OCI-M2 (cell line): Measurements from ENCODE around the gene PCMT1.
"Not testable (repeated sequence)": the region's sequence is repeated elsewhere in the genome, so short reads cannot be mapped to it uniquely, and the experiment has no call there.

Experiments
- DNase-seq: peaks from one replicate; lab custom pipeline; 2025; ENCODE audit not compliant: unreplicated experiment; lab: John Stamatoyannopoulos, UW

Gene PCMT1

DNA sequence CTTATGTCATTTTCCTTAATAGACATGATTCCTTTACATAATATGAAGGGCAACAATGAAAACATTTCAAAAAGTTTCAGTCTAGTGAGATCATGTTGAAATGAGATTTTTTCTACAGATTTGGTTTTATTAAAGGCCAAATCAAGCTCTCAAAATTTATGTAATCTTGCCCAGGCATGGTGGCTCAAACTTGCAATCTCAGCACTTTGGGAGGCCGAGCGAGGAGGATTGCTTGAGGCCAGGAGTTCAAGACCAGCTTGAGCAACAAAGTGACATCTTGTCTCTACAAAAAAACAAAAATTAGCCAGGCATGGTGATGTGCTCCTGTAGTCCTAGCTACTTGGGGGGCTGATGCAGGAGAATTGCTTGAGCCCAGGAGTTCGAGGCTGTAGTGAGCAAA, 63.8 kb downstream of the PCMT1 start:
- no peak for DNase-seq

DNA sequence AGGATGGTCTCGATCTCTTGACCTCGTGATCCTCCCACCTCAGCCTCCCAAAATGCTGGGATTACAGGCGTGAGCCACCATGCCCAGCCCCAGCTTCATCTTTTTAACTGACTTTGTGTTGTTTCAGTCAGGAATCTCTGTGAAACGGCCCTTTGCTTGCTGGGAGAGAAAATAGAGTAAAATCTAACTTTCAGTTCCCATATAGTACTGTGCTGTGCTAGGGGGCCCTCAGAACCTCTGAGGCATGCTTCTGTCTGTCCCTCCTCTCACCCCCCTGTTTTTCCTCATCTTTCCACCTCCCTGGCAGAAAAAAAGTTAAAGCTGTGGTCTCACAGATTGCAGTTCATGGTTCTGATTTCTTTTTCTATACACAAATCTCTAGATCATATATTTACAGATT, 66.2 kb downstream of the PCMT1 start:
- no peak for DNase-seq

DNA sequence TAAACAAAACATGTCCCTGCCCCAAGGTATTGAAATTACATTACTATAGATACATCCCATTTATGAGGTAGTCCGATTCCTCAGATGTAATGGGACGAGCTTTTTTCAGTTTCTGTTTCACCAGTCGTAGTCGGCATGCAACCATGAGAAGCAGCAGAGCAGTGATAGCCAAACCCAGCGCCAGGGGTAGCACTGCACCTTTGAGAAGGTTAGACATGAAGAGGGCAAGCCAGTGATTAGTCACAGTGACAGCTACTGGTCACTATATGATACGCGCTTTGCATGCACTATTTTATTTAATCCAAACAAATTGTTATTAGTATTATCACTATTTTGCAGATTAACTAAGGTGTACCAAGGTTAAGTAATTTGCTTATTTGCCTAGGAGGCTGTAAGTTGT, 71.0 kb downstream of the PCMT1 start:
- DNase-seq = no peak

DNA sequence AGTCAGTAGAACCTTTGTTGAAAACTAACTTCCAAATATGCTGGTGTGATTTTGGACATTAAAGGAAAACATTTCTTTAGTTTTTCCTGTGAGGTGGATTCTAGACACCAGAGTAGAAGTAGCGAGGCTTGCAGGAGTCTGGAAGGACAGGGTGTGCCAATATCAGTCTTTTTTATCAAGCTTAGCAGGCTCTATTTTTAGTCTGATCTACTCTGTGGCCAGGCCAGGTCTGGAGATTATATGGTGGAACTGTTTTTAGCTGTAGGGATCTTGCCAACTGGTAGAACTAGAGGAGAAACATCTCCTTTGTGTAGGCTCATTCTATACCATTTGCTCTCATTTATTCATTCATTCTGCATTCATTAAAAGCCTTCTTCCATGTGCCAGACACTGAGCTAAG, 72.0 kb downstream of the PCMT1 start:
- no peak for DNase-seq

DNA sequence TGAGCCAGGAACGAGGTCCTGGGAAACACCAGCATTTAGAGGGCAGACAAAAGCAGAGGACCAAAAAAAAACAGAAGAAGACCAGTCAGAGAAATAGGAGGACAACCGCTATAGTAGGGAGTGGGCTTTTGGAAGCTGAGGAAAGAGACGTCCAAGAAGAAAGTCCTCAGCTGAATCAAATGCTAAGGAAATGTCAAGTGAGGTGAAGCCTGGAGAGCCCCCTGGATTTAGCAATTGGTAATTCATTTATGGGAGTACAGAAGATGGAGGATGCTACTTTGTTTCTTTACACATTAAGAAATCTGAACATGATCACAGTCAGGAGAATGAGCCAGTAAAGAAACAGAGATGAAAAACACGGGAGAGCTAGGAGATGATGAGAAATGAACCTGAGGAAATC, 73.5 kb downstream of the PCMT1 start:
- no peak for DNase-seq

DNA sequence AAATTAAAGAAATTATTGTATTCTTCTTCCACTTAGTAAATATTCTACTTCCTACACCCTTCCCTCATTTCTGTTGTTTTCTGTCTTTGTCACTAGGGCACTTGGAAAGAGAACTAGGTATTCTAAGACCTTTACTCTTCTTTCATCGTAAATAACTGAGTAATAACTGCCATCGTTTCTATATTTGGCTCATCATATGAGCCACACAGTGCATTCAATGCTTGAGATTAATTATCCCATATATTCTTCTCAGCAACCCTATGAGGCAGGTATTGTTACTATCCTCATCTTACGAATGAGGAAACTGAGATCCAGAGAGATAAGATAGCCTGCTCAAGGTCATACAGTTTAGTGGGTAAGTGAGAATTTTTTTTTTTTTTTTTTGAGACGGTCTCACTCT, 75.8 kb downstream of the PCMT1 start:
- DNase-seq = no peak

DNA sequence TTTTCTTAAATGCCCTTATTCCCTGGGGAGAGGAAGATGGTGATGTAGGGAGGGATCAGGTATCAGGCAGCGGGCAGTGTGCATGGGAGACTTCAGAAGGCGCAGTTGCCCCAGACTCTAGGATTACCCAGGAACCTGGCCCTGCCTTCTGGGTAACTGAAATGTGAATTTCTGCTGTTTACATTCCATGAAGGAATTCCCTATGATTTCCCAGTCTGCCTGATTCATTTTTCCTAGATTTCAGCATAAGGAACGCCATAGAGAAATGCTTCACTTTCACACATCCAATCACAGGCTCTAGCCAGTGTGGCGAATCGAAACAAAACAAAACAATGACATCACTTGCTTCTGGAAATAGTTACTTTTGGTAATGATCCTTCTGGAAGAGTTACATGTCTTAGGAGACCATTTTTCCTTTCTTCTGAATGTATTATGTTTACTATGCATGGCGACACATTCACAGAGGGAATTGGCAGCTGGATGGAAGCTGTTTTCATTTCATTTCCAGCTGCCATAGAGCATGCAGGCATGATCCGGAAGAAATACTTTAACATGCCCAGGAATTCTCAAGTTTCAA, 81.3 kb downstream of the PCMT1 start:
- DNase-seq = no peak

DNA sequence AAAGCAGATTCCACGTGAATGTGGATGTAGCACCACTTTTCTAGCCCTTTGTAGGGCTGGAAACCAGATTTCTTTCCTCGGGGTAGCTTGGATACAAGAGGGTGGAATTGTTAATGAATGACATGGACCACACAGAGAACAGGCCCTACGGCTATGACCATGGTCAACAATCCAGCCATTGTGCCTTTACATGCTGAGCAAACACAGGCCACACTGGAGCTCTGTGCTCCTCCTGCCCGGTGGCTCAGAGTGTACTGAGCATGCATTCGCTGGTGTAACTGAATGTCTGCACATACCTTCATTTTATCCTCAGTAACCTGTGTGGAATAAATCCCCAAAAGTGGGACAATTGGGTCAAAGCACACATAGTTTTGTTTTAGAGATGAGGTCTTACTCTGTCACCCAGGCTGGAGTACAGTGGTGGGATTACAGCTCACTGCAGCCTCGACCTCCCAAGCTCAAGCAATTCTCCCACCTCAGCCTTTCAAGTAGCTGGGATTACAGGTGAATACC, 81.8 kb downstream of the PCMT1 start:
- DNase-seq = no peak

DNA sequence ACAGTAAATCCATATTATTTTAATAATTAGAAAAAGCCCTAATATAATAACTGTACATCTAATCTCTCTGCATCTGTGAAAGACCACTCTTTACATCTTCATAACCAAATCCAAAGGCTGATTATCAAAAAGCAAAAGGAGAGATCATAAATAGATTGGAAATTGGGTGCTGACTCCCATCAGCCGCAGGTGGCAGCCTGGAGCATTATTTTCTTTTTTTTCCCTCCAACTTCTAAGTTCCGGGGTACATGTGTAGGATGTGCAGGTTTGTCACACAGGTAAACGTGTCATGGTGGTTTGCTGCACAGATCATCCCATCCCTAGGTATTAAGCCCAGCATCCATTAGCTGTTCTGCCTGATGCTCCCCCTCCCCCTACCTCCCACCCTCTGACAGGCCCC, 84.1 kb downstream of the PCMT1 start:
- DNase-seq = no peak

DNA sequence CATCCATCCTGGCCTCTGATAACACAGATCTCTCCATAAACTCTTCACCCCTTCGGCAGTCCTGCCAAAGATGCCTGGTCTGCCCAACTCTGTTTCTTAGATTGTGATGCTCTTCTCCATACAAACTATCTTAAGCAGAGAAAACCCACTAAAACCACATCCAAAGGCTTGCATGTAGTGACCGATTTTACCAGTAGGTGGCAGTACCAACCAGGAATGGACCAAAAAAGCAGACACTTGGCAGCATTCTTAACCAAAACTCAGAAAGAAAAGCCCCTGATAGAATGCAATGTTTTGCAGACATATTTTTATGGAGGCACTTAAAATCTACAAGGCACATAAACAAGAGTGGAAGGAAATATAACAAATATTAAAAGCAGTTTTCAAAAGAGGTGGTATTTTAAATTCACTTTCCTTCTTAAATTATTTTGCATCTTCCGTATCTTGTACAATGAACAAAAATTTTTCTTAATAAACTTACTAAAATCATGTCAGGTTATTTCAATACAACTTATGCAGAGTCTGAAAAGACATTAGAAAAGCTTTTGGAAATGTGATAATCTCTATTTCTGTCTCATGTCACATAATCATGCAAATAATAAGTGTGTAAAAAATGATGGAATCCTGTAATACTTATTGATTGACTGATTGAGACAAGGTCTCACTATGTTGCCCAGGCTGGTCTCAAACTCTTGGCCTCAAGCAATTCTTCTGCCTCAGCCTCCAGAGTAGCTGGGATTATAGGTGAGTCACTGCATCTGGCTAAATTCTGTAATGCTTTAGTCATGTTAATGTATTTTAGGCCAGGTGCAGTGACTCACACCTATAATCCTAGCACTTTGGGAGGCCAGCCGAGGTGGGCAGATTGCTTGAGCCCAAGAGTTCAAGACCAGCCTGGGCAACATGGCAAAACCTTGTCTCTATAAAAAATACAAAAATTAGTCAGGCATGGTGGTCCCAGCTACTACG, 85.3 kb downstream of the PCMT1 start:
- no peak for DNase-seq

DNA sequence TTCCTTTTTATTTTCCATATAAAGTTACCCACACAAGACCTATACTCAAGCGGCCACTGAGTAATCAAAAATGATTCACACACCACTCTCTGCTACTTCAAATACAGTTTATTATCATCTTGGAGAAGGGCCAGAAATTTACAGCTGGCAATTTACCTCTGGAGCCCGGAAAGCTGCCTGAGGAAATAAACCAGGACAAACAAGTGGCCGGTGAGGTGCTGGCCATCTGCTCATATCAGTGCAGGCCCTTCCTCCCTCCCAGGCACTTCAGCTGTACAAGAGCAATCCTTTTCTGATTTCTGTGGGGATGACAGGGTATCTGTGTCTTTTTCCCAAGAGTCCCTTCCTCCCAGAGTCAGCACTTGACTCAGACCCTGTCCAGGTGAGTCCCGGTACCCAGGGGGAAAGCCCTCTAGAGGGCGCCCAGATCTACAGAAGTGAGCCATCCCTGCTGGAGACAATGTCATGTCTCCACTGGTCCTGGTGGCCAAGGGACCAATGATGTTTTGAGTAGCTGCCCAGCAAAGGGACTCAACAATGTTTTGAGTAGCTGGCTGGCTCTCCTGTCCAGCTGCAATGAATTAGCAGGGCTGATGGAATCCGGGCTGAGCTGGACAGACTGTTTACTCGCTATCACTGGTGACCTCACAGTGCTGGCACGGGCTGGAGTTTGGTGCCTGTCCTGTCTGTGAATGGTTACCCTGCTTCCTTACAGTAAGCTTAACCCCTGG, 91.0 kb downstream of the PCMT1 start:
- DNase-seq = no peak

DNA sequence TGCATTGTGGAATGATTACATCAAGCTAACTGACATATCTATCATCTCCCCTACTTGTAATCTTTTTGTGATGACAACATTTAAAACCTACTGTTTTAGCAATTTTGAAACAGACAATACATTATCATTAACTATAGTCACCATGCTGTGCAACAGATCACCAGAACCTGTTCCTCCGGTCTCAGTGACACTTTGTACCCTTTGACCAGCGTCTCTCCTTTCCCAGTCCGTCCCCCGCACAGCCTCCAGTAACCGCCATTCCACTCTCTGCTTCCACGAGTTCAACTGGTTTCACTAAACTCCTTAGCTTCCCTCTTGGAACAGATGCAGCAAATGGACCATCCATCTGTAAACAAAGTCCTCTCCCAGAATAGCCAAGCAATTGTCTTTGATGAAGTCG, 92.8 kb downstream of the PCMT1 start:
- DNase-seq = no peak

DNA sequence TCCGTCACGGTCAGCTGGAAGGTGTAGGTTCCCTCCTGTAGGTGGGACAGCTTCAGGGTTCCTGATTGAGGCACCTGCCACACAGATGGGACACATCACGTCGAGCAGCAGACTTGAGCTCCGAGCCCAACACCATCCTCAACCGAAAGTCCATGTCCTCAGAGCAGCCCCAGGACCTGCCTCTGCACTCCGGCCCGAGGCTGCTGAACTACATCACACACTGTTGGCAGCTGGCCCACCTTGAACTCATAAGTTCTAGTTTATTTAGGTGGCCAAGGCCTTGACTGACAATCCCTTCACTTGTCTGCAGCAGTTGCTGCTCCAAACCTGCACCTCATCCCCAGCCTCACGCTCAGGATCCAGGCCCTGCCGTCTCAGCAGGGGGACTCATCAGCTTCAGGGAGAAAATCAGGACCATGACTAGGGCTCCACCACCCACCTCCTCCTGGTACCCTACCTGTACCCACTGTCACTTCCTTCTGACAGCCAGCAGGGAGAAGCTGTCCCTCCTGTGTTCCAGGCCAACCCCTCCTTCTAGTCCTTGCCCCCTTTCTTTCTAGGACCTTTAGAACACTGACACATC, 93.6 kb downstream of the PCMT1 start:
- no peak for DNase-seq

DNA sequence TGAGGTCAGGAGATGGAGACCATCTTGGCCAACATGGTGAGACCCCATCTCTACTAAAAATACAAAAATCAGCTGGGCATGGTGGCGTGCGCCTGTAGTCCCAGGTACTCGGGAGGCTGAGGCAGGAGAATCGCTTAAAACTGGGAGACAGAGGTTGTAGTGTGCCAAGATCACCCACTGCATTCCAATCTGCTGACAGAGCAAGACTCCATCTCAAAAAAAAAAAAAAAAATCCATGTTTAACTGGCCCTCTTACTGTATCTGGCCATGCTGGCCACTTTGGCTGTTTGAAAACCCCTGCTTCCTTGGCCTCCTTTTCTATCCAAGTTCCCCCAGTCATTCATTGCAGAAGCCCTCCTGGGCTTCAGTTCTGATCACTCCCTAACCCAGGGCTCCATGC, 94.5 kb downstream of the PCMT1 start:
- DNase-seq = not testable (repeated sequence)

DNA sequence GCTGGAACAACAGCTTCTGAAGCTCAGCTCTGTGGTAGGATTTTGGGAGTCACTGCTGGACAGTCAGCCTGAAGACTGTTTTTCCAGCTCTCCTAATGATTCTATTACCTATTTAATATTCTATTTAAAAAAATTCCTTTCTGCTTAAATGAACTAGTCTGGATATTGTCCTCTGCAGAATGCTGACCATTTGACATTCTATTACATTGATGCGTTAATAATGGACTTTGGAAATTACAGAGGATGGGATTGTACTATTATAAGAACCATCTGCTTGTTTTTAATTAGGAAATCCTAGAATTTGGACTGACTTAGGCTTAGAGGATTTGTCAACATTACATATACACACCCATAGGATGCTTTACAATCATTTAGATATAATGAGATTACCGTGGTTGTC, 94.9 kb downstream of the PCMT1 start:
- DNase-seq = no peak

DNA sequence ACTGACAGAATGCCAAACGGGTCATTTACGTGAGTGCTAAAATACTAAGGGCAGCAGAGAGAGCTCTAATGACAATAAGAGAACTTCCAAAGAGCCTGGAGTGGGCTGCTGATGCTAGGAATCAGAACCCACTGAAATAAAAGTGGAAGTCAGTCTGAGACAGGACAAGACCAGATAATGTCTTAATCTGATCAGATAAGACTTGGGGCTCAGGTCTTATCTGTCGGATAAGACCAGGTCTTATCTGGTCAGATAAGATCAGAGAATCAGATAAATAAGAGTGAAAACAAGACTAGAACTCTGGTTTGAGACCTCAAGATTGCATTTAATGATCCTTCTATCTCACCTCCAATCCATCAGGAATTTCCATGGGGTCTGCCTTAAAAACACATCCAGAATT, 96.0 kb downstream of the PCMT1 start:
- DNase-seq = no peak

DNA sequence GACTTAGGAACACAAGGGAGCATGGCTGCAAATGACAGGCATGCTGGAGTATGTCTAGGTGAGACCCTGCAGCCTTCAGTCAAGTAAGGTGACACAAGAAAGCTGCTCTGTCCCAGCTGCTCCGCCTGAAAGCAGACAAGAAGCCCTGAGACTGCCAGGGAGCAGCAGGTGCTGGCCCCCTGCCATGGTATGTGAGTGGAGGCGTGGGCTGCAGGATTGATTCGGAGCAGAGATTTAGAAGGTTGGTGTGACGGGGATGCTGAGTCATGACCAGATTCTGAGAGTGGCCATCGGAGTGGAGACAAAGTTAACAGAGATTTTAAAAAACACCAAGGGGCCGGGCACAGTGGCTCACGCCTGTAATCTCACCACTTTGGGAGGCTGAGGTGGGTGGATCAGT, 96.8 kb downstream of the PCMT1 start:
- DNase-seq = no peak

DNA sequence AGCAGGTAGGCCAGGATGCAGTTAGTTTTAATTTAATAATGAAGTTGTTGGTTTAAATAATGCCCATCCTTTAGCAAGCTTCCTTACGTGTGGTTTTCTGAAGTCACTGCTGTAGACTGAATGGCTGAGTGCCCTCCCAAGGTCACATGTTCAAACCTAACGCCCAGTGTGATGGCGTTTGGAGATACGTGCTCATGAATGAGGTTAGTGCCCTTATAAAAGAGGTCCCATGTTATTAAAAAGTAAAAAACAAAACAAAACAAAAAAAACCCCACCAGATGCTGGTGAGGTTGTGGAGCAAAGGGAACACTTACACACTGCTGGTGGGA, 98.4 kb downstream of the PCMT1 start:
- DNase-seq = no peak

DNA sequence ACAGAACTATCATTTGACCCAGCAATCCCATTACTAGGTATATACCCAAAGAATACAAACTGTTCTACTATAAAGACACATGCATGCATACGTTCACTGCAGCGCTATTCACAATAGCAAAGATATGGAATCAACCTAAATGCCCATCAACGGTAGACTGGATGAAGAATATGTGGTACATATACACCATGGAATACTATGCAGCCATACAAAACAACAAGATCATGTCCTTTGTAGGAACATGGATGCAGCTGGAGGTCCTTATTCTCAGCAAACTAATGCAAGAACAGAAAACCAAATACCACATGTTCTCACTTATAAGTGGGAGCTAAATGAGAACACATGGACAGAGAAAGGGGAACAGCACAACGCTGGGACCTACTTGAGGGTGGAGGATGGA, 98.8 kb downstream of the PCMT1 start:
- DNase-seq = not testable (repeated sequence)

DNA sequence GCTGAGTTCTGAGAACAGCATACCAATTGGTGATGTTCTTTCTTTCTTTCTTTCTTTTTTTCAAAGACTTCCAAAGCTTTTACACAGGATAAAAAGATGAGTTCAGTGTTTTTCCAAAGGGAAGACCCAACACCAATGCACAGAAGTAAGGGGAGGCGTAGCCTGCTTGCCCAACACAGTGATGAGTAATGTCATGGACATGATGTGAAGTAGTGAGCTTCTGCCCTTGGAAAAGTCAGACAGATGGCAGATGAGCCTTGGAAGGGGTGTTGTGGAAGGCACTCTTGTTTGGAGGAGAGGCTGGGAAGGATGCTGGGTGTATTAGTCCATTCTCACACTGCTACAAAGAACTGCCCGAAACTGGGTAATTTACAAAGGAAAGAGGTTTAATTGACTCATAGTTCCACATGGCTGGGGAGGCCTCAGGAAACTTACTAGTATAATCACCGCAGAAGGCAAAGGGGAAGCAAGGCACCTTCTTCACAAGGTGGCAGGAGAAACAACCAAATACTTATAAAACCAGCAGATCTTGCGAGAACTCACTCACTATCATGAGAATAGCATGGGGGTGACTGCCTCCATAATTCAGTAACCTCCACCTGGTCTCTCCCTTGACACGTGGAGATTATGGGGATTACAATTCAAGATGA, 102.0 kb downstream of the PCMT1 start:
- no peak for DNase-seq

DNA sequence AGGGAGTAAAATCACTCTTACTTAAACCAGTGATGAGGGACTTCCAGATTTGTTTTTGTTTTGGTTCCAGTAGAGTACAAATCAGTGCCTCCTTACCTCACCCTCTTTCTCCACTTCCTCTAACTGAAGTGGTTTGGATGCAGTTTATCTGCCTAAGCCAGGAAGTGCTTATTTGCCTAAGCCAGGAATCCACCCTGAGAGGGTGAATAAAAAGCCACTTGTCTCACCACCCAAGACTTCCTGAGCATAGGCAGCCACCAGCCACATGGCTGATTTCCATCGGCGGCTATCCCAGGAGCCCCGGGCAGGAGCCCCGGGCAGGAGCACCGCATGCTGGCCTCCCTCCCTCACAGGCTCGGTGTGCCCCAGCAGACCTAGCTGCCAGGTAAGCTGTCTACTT, 102.6 kb downstream of the PCMT1 start:
- DNase-seq = no peak
